ENCODE results near the gene RAD51B.

RAD51B gene

DNA sequence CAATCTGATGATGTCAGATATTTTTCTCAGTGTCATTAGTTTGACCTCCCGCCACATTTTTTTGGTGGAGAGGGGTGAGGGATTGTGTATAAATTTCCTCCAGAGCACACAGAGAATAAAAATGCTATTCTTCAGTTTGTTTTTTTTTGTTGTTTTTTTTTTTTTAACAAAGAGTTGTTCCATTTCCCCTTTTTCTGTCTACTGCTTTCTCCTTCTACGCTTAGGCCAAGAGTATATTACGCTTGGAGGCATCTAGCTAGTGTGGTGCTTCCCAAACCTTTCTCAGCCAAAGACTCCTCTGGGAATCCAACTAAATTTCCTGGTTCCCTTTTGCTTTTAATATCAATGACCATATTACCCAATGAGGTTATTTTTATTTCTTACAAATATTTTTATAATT, 507.7 kb downstream of the RAD51B start:
- TF ChIP-seq CTCF (IDR thresholded peaks at IDR 0.05) = no peak

DNA sequence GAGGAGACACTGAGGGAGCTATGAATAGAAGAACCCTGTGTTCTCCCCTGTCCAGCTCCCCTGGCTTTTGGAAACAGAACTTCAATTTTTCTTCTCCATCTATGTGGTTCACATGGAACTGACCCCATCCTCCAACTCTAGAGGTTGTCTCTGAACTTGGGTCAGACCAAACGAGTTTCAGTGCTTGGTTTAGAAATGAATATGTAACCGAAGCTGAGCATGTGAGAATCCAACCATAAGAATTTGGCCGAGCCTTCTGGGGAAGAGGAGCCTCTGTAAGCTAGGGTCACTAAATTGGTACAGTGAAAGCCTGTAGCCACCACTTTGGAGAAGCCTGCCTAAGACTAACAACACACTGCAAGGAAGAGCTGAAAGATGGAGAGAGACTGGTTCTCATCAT, 508.9 kb downstream of the RAD51B start:
- no peak for TF ChIP-seq CTCF (IDR thresholded peaks at IDR 0.05)

DNA sequence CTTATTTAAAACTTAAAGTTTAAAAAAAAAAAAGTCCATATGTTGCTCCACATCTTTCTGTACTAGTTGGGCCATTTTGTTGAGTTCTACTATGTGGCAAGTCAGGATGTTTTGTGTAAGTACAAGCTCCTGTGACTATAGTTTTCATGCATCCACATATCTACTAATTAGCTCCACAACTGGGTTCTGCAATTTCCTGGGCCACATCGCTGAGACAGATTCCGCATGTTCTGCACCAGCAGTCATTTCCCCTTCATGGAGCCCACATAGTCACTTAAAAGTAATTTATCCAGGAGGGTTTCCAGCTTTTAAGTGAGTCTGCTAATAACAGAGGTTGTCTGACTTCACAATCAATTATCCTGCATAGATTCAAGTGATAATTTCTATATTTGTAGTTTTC, 511.8 kb downstream of the RAD51B start:
- no peak for TF ChIP-seq CTCF (IDR thresholded peaks at IDR 0.05)

DNA sequence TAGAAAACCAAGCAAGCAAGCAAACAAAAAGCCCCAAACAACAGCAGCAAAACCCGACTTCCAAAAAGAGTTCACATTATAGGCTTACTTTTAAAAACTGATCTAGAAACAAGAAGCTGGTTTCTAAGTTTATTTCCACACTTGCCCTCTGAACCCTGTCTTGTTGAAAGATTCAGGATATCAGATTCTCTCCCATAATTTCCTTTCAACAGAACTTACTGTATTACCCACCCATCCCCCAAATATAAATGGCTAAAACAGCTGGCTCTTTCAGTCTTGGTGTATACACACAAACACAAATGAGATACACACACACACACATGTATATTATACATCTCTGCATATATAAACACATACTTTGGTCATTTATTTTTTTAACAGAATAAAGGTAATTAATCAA, 512.4 kb downstream of the RAD51B start:
- no peak for TF ChIP-seq CTCF (IDR thresholded peaks at IDR 0.05)

DNA sequence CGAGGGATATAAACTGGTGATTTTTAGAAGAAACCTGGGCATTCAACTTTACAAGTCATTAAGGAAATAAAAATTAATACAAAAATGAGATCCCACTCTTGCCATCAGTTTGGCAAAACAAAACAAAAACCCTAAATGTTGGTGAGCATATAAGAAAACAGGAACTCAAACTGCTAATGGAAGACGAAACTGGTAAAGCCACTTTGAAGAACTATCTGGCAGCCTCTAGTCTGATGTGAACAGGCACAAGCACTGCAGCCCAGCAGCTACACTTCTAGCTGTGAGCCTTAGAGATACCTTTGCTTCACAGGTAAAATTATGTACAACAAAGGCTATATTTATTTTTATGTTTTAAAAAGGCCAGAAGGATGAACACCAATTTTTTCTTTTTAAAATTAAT, 513.7 kb downstream of the RAD51B start:
- TF ChIP-seq CTCF (IDR thresholded peaks at IDR 0.05) = no peak

DNA sequence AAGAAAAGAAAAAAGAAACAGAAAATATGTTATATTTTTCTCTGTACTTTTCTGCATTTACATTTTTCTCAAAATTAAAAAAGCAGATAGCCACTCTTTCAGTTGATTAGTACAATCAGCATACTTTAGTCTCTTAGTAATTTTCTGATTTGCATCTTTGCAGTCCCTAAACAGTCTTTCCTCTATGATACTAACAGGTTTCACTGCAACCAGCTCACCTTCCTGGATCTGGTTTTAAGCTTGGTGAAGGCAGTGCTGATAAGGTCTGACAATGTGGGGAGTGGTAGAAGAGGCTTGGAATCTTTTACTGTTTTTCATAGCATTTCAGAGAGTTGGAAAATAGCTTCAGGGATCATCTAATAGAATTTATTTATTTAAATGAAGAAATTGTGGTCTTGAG, 515.7 kb downstream of the RAD51B start:
- TF ChIP-seq CTCF (IDR thresholded peaks at IDR 0.05) = no peak

- no peak for TF ChIP-seq CTCF (IDR thresholded peaks at IDR 0.05)
Measured at GRCh38 chr14:68336165-68336564, 516.6 kb downstream of the RAD51B start.

- no peak for TF ChIP-seq CTCF (IDR thresholded peaks at IDR 0.05)
Measured at GRCh38 chr14:68337279-68337678, 517.7 kb downstream of the RAD51B start.
